Cardiac septum (tissue), 1 donor: ENCODE results near the gene CHM. TPM values are rescaled to one million over a fixed set of nuclear protein-coding genes. Genes with fewer than 3 reads are reported as not detected.
"Not testable (repeated sequence)": the region's sequence is repeated elsewhere in the genome, so short reads cannot be mapped to it uniquely, and the experiment has no call there.

Source experiments
- DNase-seq: peaks from one replicate; pipeline ENCODE4 v3.0.0-alpha.2; 2020; ENCODE audit warnings: low spot score
- intact Hi-C: fragments of 100-400 bp; cut with DNase I; formaldehyde crosslinking; loops from one replicate; pipeline ENCODE4 v1.14.0; 2022
- total RNA-seq: library from RNA; stranded (reverse); fragmentation: NEBNext Ultra II Directional; extraction: Animal tissue kit (Norgen Biotek cat#: 25700); gene quantifications from one replicate; pipeline ENCODE4 v1.2.1, GENCODE V29; 2021
- donor health status: DM: no; HTN: no; CAD: no.

CHM gene
- total RNA-seq, 1 donor from 2014 or later, result 11.2 TPM

- no peak for DNase-seq
- intact Hi-C loops, result no loop called here
Observed at GRCh38 chrX:86002076-86002896, 45.1 kb downstream of the CHM start.

DNA sequence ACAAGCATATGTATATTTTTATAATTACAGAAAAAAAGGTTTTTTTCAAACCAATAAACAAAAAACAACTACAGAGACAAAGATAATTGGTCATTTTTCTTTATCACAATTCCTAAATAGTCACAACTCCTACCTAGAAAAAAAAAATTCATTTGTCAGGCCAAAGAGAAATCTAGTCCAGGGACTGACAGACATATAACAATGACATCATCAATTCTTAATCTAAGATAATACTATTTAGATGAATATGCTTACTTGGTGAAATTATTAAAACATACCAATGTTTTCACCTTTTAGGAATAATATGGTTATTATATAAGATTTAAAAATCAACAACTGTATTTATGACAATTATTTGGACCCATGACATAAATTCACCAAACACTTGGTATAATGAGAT, 48.4 kb downstream of the CHM start:
- DNase-seq, result no peak
- intact Hi-C loops, result no loop called here

GRCh38 chrX:85996555-85996954, 50.8 kb downstream of the CHM start:
- intact Hi-C loops, result no loop called here
- no peak for DNase-seq

DNA sequence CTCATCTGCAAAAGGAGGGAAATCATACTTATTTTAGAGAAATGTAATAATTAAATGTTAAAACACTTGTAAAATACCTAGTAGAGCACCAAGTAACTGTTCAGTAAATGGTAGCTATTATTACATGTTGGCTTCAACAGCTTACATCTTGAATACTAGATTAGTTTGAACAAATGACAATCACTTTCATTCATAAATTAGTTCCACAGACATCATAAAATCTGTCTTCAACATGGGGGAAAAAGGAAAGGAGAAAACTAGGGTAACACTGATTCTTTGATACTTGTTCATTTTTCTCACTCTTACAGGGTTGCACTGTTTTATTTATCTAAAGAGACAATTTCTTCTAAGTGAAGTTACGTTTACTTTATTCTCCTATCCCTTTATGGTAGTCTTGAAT, 51.7 kb downstream of the CHM start:
- no peak for DNase-seq
- intact Hi-C loops, result no loop called here

- DNase-seq, result no peak
Observed at GRCh38 chrX:85994797-85995196, 52.6 kb downstream of the CHM start.

DNA sequence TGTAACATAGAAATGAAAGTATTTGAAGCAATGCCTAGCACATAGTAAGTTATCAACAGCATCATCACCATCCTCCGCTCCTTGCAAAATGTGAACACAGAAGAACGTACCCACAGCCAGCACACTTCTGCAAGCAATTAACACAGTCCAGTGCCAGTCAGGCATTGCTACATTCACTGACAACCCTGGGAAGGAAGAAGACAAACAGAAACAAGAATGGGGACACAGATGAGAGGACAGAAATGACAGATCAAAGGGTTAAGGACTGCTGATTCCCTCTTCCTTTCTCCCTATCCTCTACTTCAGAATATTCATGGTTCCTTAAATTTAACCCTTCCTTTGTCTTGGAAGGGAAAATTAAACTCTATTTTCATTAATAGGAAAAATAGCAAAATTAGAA, 53.1 kb downstream of the CHM start:
- intact Hi-C loops, result no loop called here
- no peak for DNase-seq

More at GRCh38 chrX:85994797-85995196, 52.6 kb downstream of the CHM start:
- intact Hi-C loops, result no loop called here

DNA sequence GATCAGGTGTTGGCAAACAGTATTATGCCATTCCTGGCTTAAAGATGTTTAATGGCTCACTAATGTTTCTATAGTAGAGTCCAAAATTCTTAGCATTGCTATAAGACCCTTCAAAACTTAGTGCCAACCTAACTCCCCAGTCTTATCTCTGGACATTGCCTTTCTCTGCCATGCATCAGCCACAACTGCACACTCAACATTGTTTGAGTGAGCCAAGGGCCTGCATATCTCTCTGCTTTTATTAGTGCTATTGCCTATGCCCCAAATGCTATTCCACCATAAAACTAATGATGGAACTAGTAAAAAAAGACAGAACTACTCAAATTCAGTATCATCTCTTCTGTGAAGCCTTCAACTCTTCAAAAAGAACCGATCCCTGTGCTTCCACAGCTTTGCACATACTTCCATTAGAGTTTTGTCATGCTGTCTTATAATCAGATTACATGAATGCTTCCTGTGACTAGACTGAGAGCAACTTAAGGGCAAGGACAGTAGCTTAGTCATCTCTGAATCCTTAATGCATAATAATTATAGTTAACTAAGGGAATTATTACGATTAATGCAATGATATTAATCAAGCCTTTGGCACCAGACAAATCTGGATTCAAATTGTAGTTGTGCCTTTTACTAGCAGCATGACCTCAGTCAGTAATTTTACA, 53.7 kb downstream of the CHM start:
- DNase-seq, result no peak
- intact Hi-C loops, result no loop called here

DNA sequence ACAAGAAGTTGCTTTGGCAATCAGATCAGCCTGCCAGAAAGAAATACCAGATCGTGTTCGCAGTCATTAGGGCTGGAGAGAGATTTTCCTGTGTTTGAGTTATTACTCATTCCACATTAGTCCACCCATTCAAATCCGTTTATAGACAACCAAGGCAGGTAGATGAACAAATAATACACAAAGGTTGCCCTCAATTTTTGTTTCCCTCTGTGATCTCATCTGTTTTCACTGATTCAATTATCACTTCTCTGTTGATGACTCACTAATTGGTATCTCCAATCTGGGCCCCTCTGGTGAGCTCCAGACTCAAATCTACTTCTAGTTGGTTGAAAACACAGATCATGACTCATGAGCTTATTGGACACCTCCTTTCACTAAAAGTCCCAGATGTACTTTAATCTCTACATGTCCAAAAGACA, 54.5 kb downstream of the CHM start:
- DNase-seq, result no peak
- intact Hi-C loops, result no loop called here

GRCh38 chrX:85988353-85988752, 59.0 kb downstream of the CHM start:
- DNase-seq, result no peak
- intact Hi-C loops, result no loop called here

- DNase-seq, result no peak
- intact Hi-C loops, result no loop called here
Observed at GRCh38 chrX:85980286-85980685, 67.1 kb downstream of the CHM start.

GRCh38 chrX:85977218-85977617, 70.1 kb downstream of the CHM start:
- intact Hi-C loops, result no loop called here
- no peak for DNase-seq

GRCh38 chrX:85972351-85972750, 75.0 kb downstream of the CHM start:
- DNase-seq, intact Hi-C loops: not testable (repeated sequence)

GRCh38 chrX:85964744-85965143, 82.6 kb downstream of the CHM start:
- intact Hi-C loops, result no loop called here
- no peak for DNase-seq

DNA sequence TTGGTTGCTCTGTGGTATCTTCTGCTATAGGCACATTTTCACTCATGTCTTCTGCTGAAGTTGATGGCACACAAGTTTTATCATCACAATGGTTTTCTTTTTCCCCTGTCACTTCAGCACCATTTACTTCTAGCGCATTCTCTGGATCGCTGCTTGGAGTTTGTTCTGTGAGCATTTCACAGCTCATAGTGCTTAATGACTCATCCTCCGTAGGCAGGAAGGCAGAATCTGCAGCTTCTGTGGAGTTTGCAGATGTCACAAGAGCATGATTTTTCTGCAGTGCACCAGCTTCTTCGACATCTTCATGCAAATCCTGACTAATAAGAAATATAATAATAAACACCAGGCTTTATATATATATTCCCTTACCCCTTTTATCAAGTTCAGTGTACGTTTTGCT, 83.6 kb downstream of the CHM start:
- intact Hi-C loops, result no loop called here
- DNase-seq, result no peak

- intact Hi-C loops, result no loop called here
- no peak for DNase-seq
Observed at GRCh38 chrX:85955510-85955909, 91.8 kb downstream of the CHM start.

- intact Hi-C loops, DNase-seq: not testable (repeated sequence)
Observed at GRCh38 chrX:85944751-85945150, 102.6 kb downstream of the CHM start.

DNA sequence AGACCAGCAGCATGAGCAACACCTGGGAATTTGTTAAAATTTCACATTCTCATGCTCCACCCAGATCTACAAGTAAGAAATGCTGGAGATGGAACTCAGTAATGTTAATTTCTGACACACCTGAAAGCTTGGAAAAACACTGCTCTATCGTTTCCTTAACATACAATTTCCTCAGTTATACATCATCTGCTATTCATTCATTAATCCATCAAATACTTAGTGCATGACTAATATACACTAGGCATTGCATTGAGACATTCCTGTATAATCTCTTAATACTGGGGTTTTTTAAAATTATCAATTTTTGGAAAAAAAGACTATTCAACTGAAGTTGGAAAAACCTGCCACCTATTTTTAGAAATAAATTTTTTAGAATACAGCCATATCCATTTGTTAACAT, 106.1 kb downstream of the CHM start:
- no peak for DNase-seq
- intact Hi-C loops, result no loop called here

- DNase-seq, intact Hi-C loops: not testable (repeated sequence)
Observed at GRCh38 chrX:85939942-85940341, 107.4 kb downstream of the CHM start.

- DNase-seq, intact Hi-C loops: not testable (repeated sequence)
Observed at GRCh38 chrX:85934399-85934798, 113.0 kb downstream of the CHM start.

GRCh38 chrX:85930099-85930498, 117.3 kb downstream of the CHM start:
- intact Hi-C loops, result no loop called here
- no peak for DNase-seq

GRCh38 chrX:85928606-85929005, 118.8 kb downstream of the CHM start:
- intact Hi-C loops, result no loop called here
- no peak for DNase-seq
